ENCODE measurements around the gene DSCAML1. TPM values are rescaled to one million over a fixed set of nuclear protein-coding genes. Genes with fewer than 3 reads are reported as not detected.
"Not testable (repeated sequence)": the region's sequence is repeated elsewhere in the genome, so short reads cannot be mapped to it uniquely, and the experiment has no call there.

The DSCAML1 gene
- total RNA-seq, 1 experiment from 2014 or later: 0.90 TPM

- TF ChIP-seq AR (CRISPR knock-in tag; IDR thresholded peaks at IDR 0.05) (no peak), NFATC4 (CRISPR knock-in tag; IDR thresholded peaks at IDR 0.05) (no peak), ATF6 (CRISPR knock-in tag; IDR thresholded peaks at IDR 0.05) (no peak), CBFB (CRISPR knock-in tag; IDR thresholded peaks at IDR 0.05; ENCODE audit: low read depth) (no peak), ZNF512 (CRISPR knock-in tag; IDR thresholded peaks at IDR 0.05; ENCODE audit: borderline replicate concordance) (no peak), CDX4 (CRISPR knock-in tag; IDR thresholded peaks at IDR 0.05; ENCODE audit: borderline replicate concordance) (no peak), ZNF416 (CRISPR knock-in tag; IDR thresholded peaks at IDR 0.05) (no peak), E2F1 (CRISPR knock-in tag; IDR thresholded peaks at IDR 0.05) (no peak), PREB (CRISPR knock-in tag; IDR thresholded peaks at IDR 0.05; ENCODE audit: borderline replicate concordance) (no peak)
Measured at GRCh38 chr11:117765068-117765467, 31.9 kb downstream of the DSCAML1 start (continued).

- TF ChIP-seq ZNF423 (CRISPR knock-in tag; IDR thresholded peaks at IDR 0.05): peak; percentile 68
- H3K27me3 Mint-ChIP-seq (ENCODE audit: low read depth); H3K27ac Mint-ChIP-seq; DNase-seq (ENCODE audit: low spot score); ATAC-seq; POLR2A ChIA-PET; H3K36me3 Mint-ChIP-seq; H3K9me3 Mint-ChIP-seq; H3K4me3 Mint-ChIP-seq: not testable (repeated sequence)
- CTCF ChIA-PET: interaction anchor here (0.8 kb wide), 1 partner anchor 44 kb away, joined by 3 read pairs; no protein-coding TSS in a partner anchor
- peaks cover 23% of the 10 kb centered on the region for H3K4me1 Mint-ChIP-seq
Measured at GRCh38 chr11:117763465-117763864, 33.6 kb downstream of the DSCAML1 start.

GRCh38 chr11:117761993-117762392 is 35.0 kb downstream of the DSCAML1 start:
- TF ChIP-seq E2F5 (CRISPR knock-in tag; IDR thresholded peaks at IDR 0.05): no peak
- CTCF ChIA-PET: no interaction called here
- H3K4me1 Mint-ChIP-seq: peaks cover 23% of the 10 kb centered on the region
- no peak overlapping the region for H3K4me3 Mint-ChIP-seq
- ATAC-seq: no peak
- POLR2A ChIA-PET: no interaction called here
- H3K36me3 Mint-ChIP-seq: no peaks in the 10 kb centered on the region
- H3K27me3 Mint-ChIP-seq (ENCODE audit: low read depth): no peaks in the 10 kb centered on the region
- no peaks in the 10 kb centered on the region for H3K9me3 Mint-ChIP-seq
- no peak for DNase-seq (ENCODE audit: low spot score)
- H3K27ac Mint-ChIP-seq: no peak overlapping the region
